ENCODE measurements around the gene PPP1R18. TPM values are rescaled to one million over a fixed set of nuclear protein-coding genes. Genes with fewer than 3 reads are reported as not detected.
"Not testable (repeated sequence)": the region's sequence is repeated elsewhere in the genome, so short reads cannot be mapped to it uniquely, and the experiment has no call there.

Gene PPP1R18
- total RNA-seq, 2 experiments from 2014 or later: 30.9 to 31.6 TPM

GRCh38 chr6:30717845-30718720 is 31.6 kb upstream of the PPP1R18 start:
- Mint-ChIP-seq H3K4me3 (peak overlapping the region; percentile 95), H3K36me3 (ENCODE audit: low read depth) (peaks cover 68% of the 10 kb centered on the region)
- POLR2A ChIA-PET: interaction anchor here (0.7 to 11.0 kb wide), 17 partner anchors 9 to 505 kb away, joined by 3 to 381 read pairs (median 8); partner anchors contain the start of genes ABCF1, DHX16, GNL1 and MRPS18B

GRCh38 chr6:30717129-30717844 is 30.8 kb upstream of the PPP1R18 start, which contains the start of gene MDC1:
TSS of gene MDC1 (minus strand) at chr6:30717281. CDS start at chr6:30715175, 2,106 bp downstream.
- Histone ChIP-seq H3K36me3 (ENCODE audit: insufficient read depth, low read length) (peaks cover 22% of the 10 kb centered on the region), H3K27ac (ENCODE audit: low read depth in 1 of 2, low read length in 2 of 2) (peak within 1 kb of the TSS; percentile 86 to 90), H3K4me1 (ENCODE audit: insufficient read depth, low read length) (peaks cover 42% of the 10 kb centered on the region), H3K9me3 (ENCODE audit: control insufficient read depth in 1 of 2, insufficient read depth in 1 of 2, low read length in 2 of 2) (no peaks in the 10 kb centered on the region), H3K27me3 (ENCODE audit: control insufficient read depth in 1 of 2, insufficient read depth in 2 of 2, low read length in 2 of 2) (no peaks in the 10 kb centered on the region), H3K4me3 (ENCODE audit: low read length) (peak within 1 kb of the TSS; percentile 81)
- peak; percentile 45 for TF ChIP-seq CTCF (IDR thresholded peaks at IDR 0.05)
- peaks cover 45% of the 10 kb centered on the region for H3K4me1 Mint-ChIP-seq (ENCODE audit: low read depth)
- H3K27ac Mint-ChIP-seq: peak within 1 kb of the TSS; percentile 96
- ChIA-PET POLR2A (interaction anchor here (0.5 to 11.0 kb wide), 30 partner anchors 9 to 1097 kb away, joined by 3 to 381 read pairs (median 4); partner anchors contain the start of genes ABCF1, DHX16, GNL1 and MRPS18B), CTCF (interaction anchor here (0.6 to 20.2 kb wide), 8 partner anchors 8 to 174 kb away, joined by 3 to 526 read pairs (median 4); partner anchors contain the start of genes DHX16 and MRPS18B)
- peak within 1 kb of the TSS; percentile 95 for H3K4me3 Mint-ChIP-seq
- H3K9me3 Mint-ChIP-seq: no peaks in the 10 kb centered on the region
- peak; percentile 73 for ATAC-seq (ENCODE audit: poor library complexity)
- no peaks in the 10 kb centered on the region for H3K27me3 Mint-ChIP-seq
- H3K36me3 Mint-ChIP-seq (ENCODE audit: low read depth): peaks cover 68% of the 10 kb centered on the region
- intact Hi-C loops (cut with DNase I, micrococcal nuclease): loop anchor here (1.0 to 5.0 kb wide), 3 partner anchors 30 to 228 kb away; partner anchors contain the start of genes GNL1 (in 1 of the 2), HLA-E (in 1 of the 2) and PRR3 (in 1 of the 2)
- peak; percentile 96 to 100 (median 98) for DNase-seq

More at GRCh38 chr6:30717845-30718720, 31.6 kb upstream of the PPP1R18 start:
- Histone ChIP-seq H3K4me1 (ENCODE audit: insufficient read depth, low read length) (peaks cover 50% of the 10 kb centered on the region), H3K27ac (ENCODE audit: low read depth in 1 of 2, low read length in 2 of 2) (peak overlapping the region in 1 of 2 donors; percentile 71), H3K36me3 (ENCODE audit: insufficient read depth, low read length) (peaks cover 22% of the 10 kb centered on the region), H3K4me3 (ENCODE audit: low read length) (peak overlapping the region; percentile 81)
- not testable (repeated sequence) for H3K9me3 ChIP-seq (ENCODE audit: control insufficient read depth in 1 of 2, insufficient read depth in 1 of 2, low read length in 2 of 2); H3K27me3 Mint-ChIP-seq; H3K27me3 ChIP-seq (ENCODE audit: control insufficient read depth in 1 of 2, insufficient read depth in 2 of 2, low read length in 2 of 2); ATAC-seq (ENCODE audit: poor library complexity); H3K9me3 Mint-ChIP-seq
- CTCF ChIA-PET: interaction anchor here (0.9 to 20.2 kb wide), 7 partner anchors 9 to 175 kb away, joined by 3 to 526 read pairs (median 4); partner anchors contain the start of genes DHX16 and MRPS18B
- DNase-seq: peak in 1 of 14 experiments; percentile 2
- Mint-ChIP-seq H3K4me1 (ENCODE audit: low read depth) (peaks cover 53% of the 10 kb centered on the region), H3K27ac (peak overlapping the region; percentile 96)
- intact Hi-C loops (cut with DNase I, micrococcal nuclease): loop anchor here (1.0 to 5.0 kb wide), 3 partner anchors 31 to 229 kb away; partner anchors contain the start of genes GNL1 (in 1 of the 2), HLA-E (in 1 of the 2) and PRR3 (in 1 of the 2)

- peak overlapping the region; percentile 95 for H3K4me3 Mint-ChIP-seq
- H3K27me3 Mint-ChIP-seq: no peaks in the 10 kb centered on the region
- Histone ChIP-seq H3K4me3 (ENCODE audit: low read length) (peak overlapping the region; percentile 81), H3K4me1 (ENCODE audit: insufficient read depth, low read length) (peaks cover 37% of the 10 kb centered on the region), H3K36me3 (ENCODE audit: insufficient read depth, low read length) (peaks cover 26% of the 10 kb centered on the region), H3K27ac (ENCODE audit: low read depth in 1 of 2, low read length in 2 of 2) (peak overlapping the region; percentile 86 to 90), H3K9me3 (ENCODE audit: control insufficient read depth in 1 of 2, insufficient read depth in 1 of 2, low read length in 2 of 2) (no peaks in the 10 kb centered on the region), H3K27me3 (ENCODE audit: control insufficient read depth in 1 of 2, insufficient read depth in 2 of 2, low read length in 2 of 2) (no peaks in the 10 kb centered on the region)
- POLR2A ChIA-PET: interaction anchor here (0.6 to 11.0 kb wide), 27 partner anchors 10 to 1097 kb away, joined by 3 to 381 read pairs (median 4); partner anchors contain the start of genes ABCF1, DHX16, GNL1 and MRPS18B
- ATAC-seq (ENCODE audit: poor library complexity) (no peak), DNase-seq (no peak)
- CTCF ChIA-PET: interaction anchor here (0.6 to 20.2 kb wide), 7 partner anchors 15 to 174 kb away, joined by 3 to 526 read pairs (median 4); partner anchors contain the start of genes DHX16 and MRPS18B
- no peaks in the 10 kb centered on the region for H3K9me3 Mint-ChIP-seq
- H3K4me1 Mint-ChIP-seq (ENCODE audit: low read depth): peaks cover 41% of the 10 kb centered on the region
- H3K36me3 Mint-ChIP-seq (ENCODE audit: low read depth): peaks cover 72% of the 10 kb centered on the region
- intact Hi-C loops (cut with DNase I, micrococcal nuclease): loop anchor here (1.0 to 5.0 kb wide), 3 partner anchors 30 to 228 kb away; partner anchors contain the start of genes GNL1 (in 1 of the 2), HLA-E (in 1 of the 2) and PRR3 (in 1 of the 2)
- H3K27ac Mint-ChIP-seq: peak overlapping the region; percentile 96
- no peak for TF ChIP-seq CTCF (IDR thresholded peaks at IDR 0.05)
Measured at GRCh38 chr6:30716879-30717128, 30.4 kb upstream of the PPP1R18 start.
